GM12878 (cell line): ENCODE measurements around the gene FBXW12. TPM values are rescaled to one million over a fixed set of nuclear protein-coding genes. Genes with fewer than 3 reads are reported as not detected.

Source experiments
- ATAC-seq: fragments of 200-7000 bp; cut with Tn5 transposase; 3 replicates; pipeline ENCODE4 v1.9.1; 2020; ENCODE audit warnings: mild to moderate bottlenecking, moderate library complexity
- BruUV-seq: library from RNA; stranded (reverse); fragments of 400-500 nt; replicated peaks from 2 replicates; lab custom pipeline; 2021; lab: Mats Ljungman, UMichigan
- CTCF ChIA-PET: fragments of 300-600 bp; sonication (Branson Sonifier 250); formaldehyde crosslinking; extraction: SDS; loops from one replicate; lab custom pipeline; 2021; ENCODE audit warnings: inconsistent platforms; lab: Yijun Ruan, JAX
- POLR2A ChIA-PET: fragments of 350-600 bp; formaldehyde crosslinking; extraction: SDS; loops from one replicate; lab custom pipeline; 2021; ENCODE audit warnings: inconsistent platforms; lab: Charles Lee
- RAD21 ChIA-PET: fragments of 300-600 bp; sonication (Branson Sonifier 250); formaldehyde crosslinking; loops from one replicate; lab custom pipeline; 2023; ENCODE audit warnings: antibody characterized with exemption; ENCODE audit not compliant: unreplicated experiment; lab: Charles Lee
- SMC1A ChIA-PET: fragments of 300-600 bp; sonication (Branson Sonifier 250); formaldehyde crosslinking; loops from one replicate; lab custom pipeline; 2023; ENCODE audit not compliant: unreplicated experiment, uncharacterized antibody; lab: Charles Lee
- DNase-seq: peaks from one replicate; pipeline ENCODE4 v3.0.0-alpha.2; 2011; ENCODE audit warnings: low read depth, low spot score
- FAIRE-seq: peaks from 3 replicates; lab custom pipeline; 2011; peaks lifted over from hg19 to GRCh38; lab: Jason Lieb, UNC
- H2AFZ ChIP-seq: 2 replicates; pipeline ENCODE4 v1.6.0; 2011; ENCODE audit warnings: low read depth, low read length, control low read depth; ENCODE audit not compliant: control insufficient read depth
- H3K27ac ChIP-seq: 2 replicates; pipeline ENCODE4 v1.5.1; 2011; ENCODE audit warnings: control low read depth; ENCODE audit not compliant: control insufficient read depth, insufficient read depth
- H3K27me3 ChIP-seq, 2 experiments: replicated peaks in 1 of 2; 2 replicates each; pipeline versions ENCODE4 v1.6.0 to v1.6.1; 2011; ENCODE audit warnings: low read length in 1 of 2; ENCODE audit not compliant: control insufficient read depth in 2 of 2, insufficient read depth in 2 of 2
- H3K36me3 ChIP-seq, 2 experiments: 2 replicates each; pipeline ENCODE4 v1.5.1; 2011; ENCODE audit warnings: low read length in 1 of 2; ENCODE audit not compliant: control insufficient read depth in 2 of 2, insufficient read depth in 2 of 2
- H3K4me1 ChIP-seq: 2 replicates; pipeline ENCODE4 v1.6.1; 2011; ENCODE audit warnings: mild to moderate bottlenecking, low read length, moderate library complexity, mixed read lengths; ENCODE audit not compliant: control insufficient read depth, insufficient read depth
- H3K4me2 ChIP-seq: 2 replicates; pipeline ENCODE4 v1.6.0; 2011; ENCODE audit warnings: control low read depth; ENCODE audit not compliant: control insufficient read depth, insufficient read depth
- H3K4me3 ChIP-seq: fragments of 200-600 bp; sonication (generic); 2 replicates; pipeline ENCODE4 v1.5.1; 2016
- H3K79me2 ChIP-seq: 2 replicates; pipeline ENCODE4 v1.6.0; 2011; ENCODE audit warnings: low read length; ENCODE audit not compliant: control insufficient read depth, insufficient read depth
- H3K9ac ChIP-seq: 2 replicates; pipeline ENCODE4 v1.8.0; 2011; ENCODE audit warnings: low read length, control low read depth, mixed read lengths; ENCODE audit not compliant: control insufficient read depth, insufficient read depth
- H3K9me3 ChIP-seq: replicated peaks from 3 replicates; pipeline ENCODE4 v1.5.1; 2011; ENCODE audit warnings: mild to moderate bottlenecking, low read length; ENCODE audit not compliant: control insufficient read depth, insufficient read depth
- H4K20me1 ChIP-seq: 2 replicates; pipeline ENCODE4 v1.6.0; 2011; ENCODE audit not compliant: control insufficient read depth, insufficient read depth
- CUX1 ChIP-seq: IDR thresholded peaks from 2 replicates; pipeline ENCODE4 v1.6.1; 2012; ENCODE audit warnings: improper control_type of control experiment, low read depth, low read length; ENCODE audit not compliant: insufficient replicate concordance
- EGR1 ChIP-seq, 2 experiments: IDR thresholded peaks; 1 replicate in 1 of 2; 2 replicates in 1 of 2; pipeline ENCODE4 v1.6.1; 2011 to 2012; ENCODE audit warnings: low read depth in 2 of 2, low read length in 2 of 2, borderline replicate concordance in 1 of 2, mild to moderate bottlenecking in 1 of 2, moderate library complexity in 1 of 2
- LARP7 ChIP-seq: fragments of 450-650 bp; IDR thresholded peaks from 2 replicates; pipeline ENCODE4 v1.6.1; 2017; ENCODE audit warnings: mild to moderate bottlenecking
- MEF2B ChIP-seq: fragments of 450-650 bp; IDR thresholded peaks from 2 replicates; pipeline ENCODE4 v1.6.1; 2018; ENCODE audit warnings: mild to moderate bottlenecking, moderate library complexity; ENCODE audit not compliant: partially characterized antibody, poor library complexity, severe bottlenecking
- NRF1 ChIP-seq: conservative IDR thresholded peaks from 2 replicates; pipeline ENCODE4 v1.6.1; 2011; ENCODE audit warnings: mild to moderate bottlenecking, low read depth, low read length, improper control_type of control experiment
- PAX5 ChIP-seq: IDR thresholded peaks from 2 replicates; pipeline ENCODE4 v1.6.1; 2011; ENCODE audit warnings: low read depth, low read length, borderline replicate concordance
- POLR2AphosphoS5 ChIP-seq: IDR thresholded peaks from 2 replicates; pipeline ENCODE4 v1.6.1; 2011; ENCODE audit warnings: mild to moderate bottlenecking, low read length, inconsistent platforms
- SIX5 ChIP-seq: IDR thresholded peaks from 2 replicates; pipeline ENCODE4 v1.6.1; 2011; ENCODE audit warnings: mild to moderate bottlenecking, low read depth, low read length, moderate library complexity; ENCODE audit not compliant: severe bottlenecking
- SMAD5 ChIP-seq: IDR thresholded peaks from 2 replicates; pipeline ENCODE4 v1.6.1; 2016; ENCODE audit warnings: antibody characterized with exemption, low read depth
- SUZ12 ChIP-seq: fragments of 200-600 bp; sonication (generic); IDR thresholded peaks from one replicate; pipeline ENCODE4 v1.6.1; 2018; ENCODE audit warnings: antibody characterized with exemption, mild to moderate bottlenecking; ENCODE audit not compliant: unreplicated experiment
- TAF1 ChIP-seq: IDR thresholded peaks from 2 replicates; pipeline ENCODE4 v1.6.1; 2011; ENCODE audit warnings: mild to moderate bottlenecking, low read depth, low read length, borderline replicate concordance
- ZNF207 ChIP-seq: fragments of 450-650 bp; IDR thresholded peaks from 2 replicates; pipeline ENCODE4 v1.6.1; 2014; ENCODE audit warnings: antibody characterized with exemption, mild to moderate bottlenecking, borderline replicate concordance
- ZNF217 ChIP-seq: fragments of 450-650 bp; IDR thresholded peaks from 2 replicates; pipeline ENCODE4 v1.6.1; 2017; ENCODE audit warnings: antibody characterized with exemption, mild to moderate bottlenecking
- WGBS: methylation state at CpG from one replicate; pipeline ENCODE4 v1.1.6; 2016; ENCODE audit warnings: low lambda C conversion rate; ENCODE audit not compliant: insufficient replicate concordance, insufficient coverage; ENCODE audit errors: missing lambda C conversion rate; 5-methylcytosine and 5-hydroxymethylcytosine counted together
- in situ Hi-C: fragments of 300-500 bp; cut with MboI; formaldehyde crosslinking; loops from 9 replicates; pipeline ENCODE4 v1.14.3; 2018; ENCODE audit warnings: mixed read lengths
- intact Hi-C: fragments of 100-400 bp; cut with micrococcal nuclease; formaldehyde crosslinking; loops from one replicate; pipeline ENCODE4 v1.14.2; 2022; ENCODE audit not compliant: unreplicated experiment
- polyA plus RNA-seq, 11 experiments: library from polyadenylated mRNA; depleted of rRNA in 4 of 11; unstranded in 6 of 11; stranded (reverse) in 5 of 11; fragments of >200 nt; fragmentation: Nextera tagmentation in 4 of 11; fragmentation: Illumina TruSeq in 1 of 11; extraction: Ambion mirVana in 4 of 11; extraction: Trizol in 1 of 11; gene quantifications; 1 replicate in 1 of 11; 2 replicates in 10 of 11; pipeline versions ENCODE4 v1.2.1 to v1.2.3, GENCODE V29; 2011 to 2016; ENCODE audit warnings: inconsistent platforms in 2 of 11, missing spikeins in 2 of 11, low read depth in 1 of 11
- total RNA-seq, 4 experiments: library from RNA; depleted of rRNA in 3 of 4; stranded (reverse); fragments of >200 nt in 3 of 4; fragmentation: Illumina TruSeq in 1 of 4; extraction: Trizol in 1 of 4; gene quantifications; 2 replicates each; pipeline versions ENCODE4 v1.2.1 to v1.2.3, GENCODE V29; 2013 to 2021
- TF ChIP-seq, protein P1 (sequence below): IDR thresholded peaks from 2 replicates; pipeline ENCODE4 v1.6.1; 2012; ENCODE audit warnings: low read length, inconsistent platforms

Gene FBXW12
- total and polyA plus RNA-seq, 10 of the 15 experiments (the other 5 are each of a cell fraction or from before 2014, with no cell fraction given) = 0.04 to 0.18 (median 0.12) TPM; not detected in 4

DNA sequence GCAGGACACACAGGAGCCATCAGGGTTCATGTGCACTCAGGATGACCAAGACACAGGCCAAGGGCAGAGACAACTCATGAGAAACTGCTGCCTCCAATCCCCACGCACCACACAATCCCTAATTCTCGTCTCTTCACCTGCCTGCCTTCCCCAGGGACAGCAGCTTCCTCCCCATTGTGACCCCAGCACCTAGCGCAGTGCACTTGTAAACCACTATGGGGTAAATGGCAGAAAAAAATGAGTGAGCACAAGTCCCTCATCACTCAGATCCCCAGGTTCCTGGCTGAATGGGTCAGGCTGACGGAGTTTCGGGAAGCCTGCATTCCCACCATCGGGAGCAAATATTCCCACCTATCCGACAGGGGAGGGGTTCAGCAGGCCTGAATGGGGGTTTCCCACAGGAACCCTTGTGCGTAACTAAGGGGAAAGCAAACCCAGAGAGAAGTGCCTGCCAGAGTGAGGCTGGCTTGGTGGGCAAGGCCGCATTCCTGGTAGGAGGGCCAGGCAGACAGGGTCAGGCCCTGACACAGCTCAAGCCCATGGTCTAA, 39.1 kb downstream of the FBXW12 start (continued):
- TF ChIP-seq CUX1 = no peak
- TF ChIP-seq ZNF207 = no peak
- TF ChIP-seq SUZ12 = no peak
- TF ChIP-seq TAF1 = no peak

DNA sequence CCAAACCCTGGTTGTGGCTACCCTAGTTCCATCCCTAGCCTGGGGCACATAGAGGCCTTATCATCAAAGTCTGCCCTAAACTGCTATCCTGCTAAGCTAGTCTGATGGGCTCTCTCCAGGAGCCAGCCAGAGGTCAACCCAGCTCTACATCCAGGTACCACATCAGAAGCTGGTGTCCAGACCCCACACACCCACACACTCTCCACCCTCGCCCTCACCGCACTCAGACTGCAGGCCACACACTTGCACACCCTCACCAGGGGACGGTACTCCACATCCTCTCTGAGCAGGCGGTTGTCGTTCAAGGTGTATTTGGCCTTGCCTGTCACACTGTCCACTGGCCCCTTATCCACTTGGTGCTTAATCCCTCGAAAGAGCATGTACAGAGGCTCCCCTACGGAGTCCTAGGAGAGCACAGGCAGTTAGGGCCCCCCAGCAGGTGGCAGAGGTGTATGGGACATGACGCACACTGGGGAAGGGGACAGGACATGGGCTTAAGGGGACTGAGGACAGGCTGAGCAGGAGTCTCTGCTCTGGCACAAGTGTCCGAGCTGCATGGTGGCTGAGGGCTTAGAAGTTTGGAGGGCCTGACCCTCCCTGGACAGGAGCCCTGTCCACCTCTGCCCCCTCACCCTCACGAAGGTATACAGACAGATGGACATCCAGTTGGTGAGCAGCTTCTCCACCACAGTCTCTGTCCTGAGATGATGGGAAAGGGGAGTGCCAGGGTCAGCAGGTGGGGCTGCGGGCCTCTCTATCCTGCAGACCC, 39.8 kb downstream of the FBXW12 start:
- 39% methylated on average over 10 of the region's 11 CpGs for whole genome bisulfite sequencing
- no peak overlapping the region for H3K4me3 ChIP-seq

More for the DNA sequence above, 39.8 kb downstream of the FBXW12 start:
- H3K4me1 ChIP-seq = no peaks in the 10 kb centered on the region
- CTCF ChIA-PET = interaction anchor here (2.7 to 22.0 kb wide), 2 partner anchors 11 to 24 kb away, joined by 8 to 757 read pairs; partner anchors contain the start of genes CCDC51 and TMA7
- H3K27ac ChIP-seq = no peak overlapping the region
- RAD21 ChIA-PET = interaction anchor here (0.7 kb wide), 1 partner anchor 777 kb away, joined by 3 read pairs; no protein-coding TSS in a partner anchor
- intact Hi-C loops (no loop called here), in situ Hi-C loops (no loop called here)
- H4K20me1 ChIP-seq = no peaks in the 10 kb centered on the region
- H3K9me3 ChIP-seq = no peaks in the 10 kb centered on the region
- H3K27me3 ChIP-seq = no peaks in the 10 kb centered on the region
- no peak overlapping the region for H3K9ac ChIP-seq
- TF ChIP-seq SIX5 = no peak
- TF ChIP-seq MEF2B = no peak
- TF ChIP-seq PAX5 = no peak
- no peak for TF ChIP-seq ZNF217
- TF ChIP-seq, protein P1, sequence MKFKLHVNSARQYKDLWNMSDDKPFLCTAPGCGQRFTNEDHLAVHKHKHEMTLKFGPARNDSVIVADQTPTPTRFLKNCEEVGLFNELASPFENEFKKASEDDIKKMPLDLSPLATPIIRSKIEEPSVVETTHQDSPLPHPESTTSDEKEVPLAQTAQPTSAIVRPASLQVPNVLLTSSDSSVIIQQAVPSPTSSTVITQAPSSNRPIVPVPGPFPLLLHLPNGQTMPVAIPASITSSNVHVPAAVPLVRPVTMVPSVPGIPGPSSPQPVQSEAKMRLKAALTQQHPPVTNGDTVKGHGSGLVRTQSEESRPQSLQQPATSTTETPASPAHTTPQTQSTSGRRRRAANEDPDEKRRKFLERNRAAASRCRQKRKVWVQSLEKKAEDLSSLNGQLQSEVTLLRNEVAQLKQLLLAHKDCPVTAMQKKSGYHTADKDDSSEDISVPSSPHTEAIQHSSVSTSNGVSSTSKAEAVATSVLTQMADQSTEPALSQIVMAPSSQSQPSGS = no peak
- TF ChIP-seq POLR2AphosphoS5 = no peak
- TF ChIP-seq LARP7 = no peak
- no peak for TF ChIP-seq EGR1 (IDR thresholded peaks at IDR 0.05; ENCODE audit: borderline replicate concordance in 1 of 2, low read depth in 2 of 2, low read length in 2 of 2)
- no peak for TF ChIP-seq SMAD5
- no peak for TF ChIP-seq NRF1
- no peak overlapping the region for H2AFZ ChIP-seq
- no TSS peak for BruUV-seq
- ATAC-seq = no peak
- H3K79me2 ChIP-seq = no peaks in the 10 kb centered on the region
- POLR2A ChIA-PET = interaction anchor here (0.6 kb wide), 1 partner anchor 323 kb away, joined by 3 read pairs; no protein-coding TSS in a partner anchor
- SMC1A ChIA-PET = no interaction called here
- no peak overlapping the region for H3K4me2 ChIP-seq
- no peak for FAIRE-seq
- no peak for DNase-seq
- no peaks in the 10 kb centered on the region for H3K36me3 ChIP-seq
